Measurements from ENCODE around the gene TRAF3IP1.

TRAF3IP1 gene

GRCh38 chr2:238434846-238435751 lies 114.8 kb downstream of the TRAF3IP1 start:
- no peaks in the 10 kb centered on the region for H3F3A ChIP-seq (ENCODE audit: control insufficient read depth, insufficient read depth)
- no peak overlapping the region for H3K4me3 ChIP-seq (ENCODE audit: low read length)
- H3K9me2 ChIP-seq (replicated peaks; ENCODE audit: control insufficient read depth, low read length) = no peaks in the 10 kb centered on the region
- peaks cover 8% of the 10 kb centered on the region; the same call in 1 of the 2 replicates for H4K20me1 ChIP-seq (ENCODE audit: control insufficient read depth, insufficient read depth, low read depth, low read length)
- H3K36me3 ChIP-seq (ENCODE audit: control insufficient read depth, low read length) = peaks cover 60% of the 10 kb centered on the region
- H3K4me1 ChIP-seq (ENCODE audit: control insufficient read depth, low read length) = no peaks in the 10 kb centered on the region
- H3K9me3 ChIP-seq (ENCODE audit: control insufficient read depth, insufficient read depth, low read length) = no peaks in the 10 kb centered on the region
- H3K4me2 ChIP-seq (ENCODE audit: low read length) = no peak overlapping the region
- TF ChIP-seq EZH2phosphoT487 (IDR thresholded peaks at IDR 0.05; ENCODE audit: borderline replicate concordance, low read length) (no peak), CTCF (IDR thresholded peaks at IDR 0.05; ENCODE audit: low read depth, low read length, poor library complexity, severe bottlenecking) (no peak)
- no peak overlapping the region for H3K27ac ChIP-seq (ENCODE audit: low read depth, low read length)
- no peaks in the 10 kb centered on the region for H3K27me3 ChIP-seq (ENCODE audit: control insufficient read depth, low read length)
- H3K79me2 ChIP-seq (ENCODE audit: control insufficient read depth, low read length) = peaks cover 78% of the 10 kb centered on the region

- Histone ChIP-seq H4K20me1 (ENCODE audit: control insufficient read depth, insufficient read depth, low read depth, low read length) (peaks cover 4% of the 10 kb centered on the region; the same call in 1 of the 2 replicates), H3K4me1 (ENCODE audit: control insufficient read depth, low read length) (no peaks in the 10 kb centered on the region), H3K9me3 (ENCODE audit: control insufficient read depth, insufficient read depth, low read length) (no peaks in the 10 kb centered on the region), H3K4me2 (ENCODE audit: low read length) (no peak overlapping the region), H3F3A (ENCODE audit: control insufficient read depth, insufficient read depth) (no peaks in the 10 kb centered on the region), H3K36me3 (ENCODE audit: control insufficient read depth, low read length) (peaks cover 59% of the 10 kb centered on the region), H3K79me2 (ENCODE audit: control insufficient read depth, low read length) (peaks cover 78% of the 10 kb centered on the region), H3K27me3 (ENCODE audit: control insufficient read depth, low read length) (no peaks in the 10 kb centered on the region), H3K27ac (ENCODE audit: low read depth, low read length) (no peak overlapping the region), H3K9me2 (replicated peaks; ENCODE audit: control insufficient read depth, low read length) (no peaks in the 10 kb centered on the region), H3K4me3 (ENCODE audit: low read length) (no peak overlapping the region)
- TF ChIP-seq EZH2phosphoT487 (IDR thresholded peaks at IDR 0.05; ENCODE audit: borderline replicate concordance, low read length) = no peak
- no peak for TF ChIP-seq CTCF (IDR thresholded peaks at IDR 0.05; ENCODE audit: low read depth, low read length, poor library complexity, severe bottlenecking)
Observed at GRCh38 chr2:238435752-238436096, 115.4 kb downstream of the TRAF3IP1 start.

GRCh38 chr2:238438856-238439849 lies 118.8 kb downstream of the TRAF3IP1 start:
- H3K9me2 ChIP-seq (replicated peaks; ENCODE audit: control insufficient read depth, low read length) = no peaks in the 10 kb centered on the region

More at GRCh38 chr2:238438856-238439849, 118.8 kb downstream of the TRAF3IP1 start:
- no peak overlapping the region for H3K4me3 ChIP-seq (ENCODE audit: low read length)
- no peaks in the 10 kb centered on the region for H3K27me3 ChIP-seq (ENCODE audit: control insufficient read depth, low read length)
- H4K20me1 ChIP-seq (ENCODE audit: control insufficient read depth, insufficient read depth, low read depth, low read length) = no peaks in the 10 kb centered on the region
- H3K4me1 ChIP-seq (ENCODE audit: control insufficient read depth, low read length) = no peaks in the 10 kb centered on the region
- TF ChIP-seq EZH2phosphoT487 (IDR thresholded peaks at IDR 0.05; ENCODE audit: borderline replicate concordance, low read length) (no peak), CTCF (IDR thresholded peaks at IDR 0.05; ENCODE audit: low read depth, low read length, poor library complexity, severe bottlenecking) (no peak)
- H3K27ac ChIP-seq (ENCODE audit: low read depth, low read length) = no peak overlapping the region
- no peaks in the 10 kb centered on the region for H3K9me3 ChIP-seq (ENCODE audit: control insufficient read depth, insufficient read depth, low read length)
- no peaks in the 10 kb centered on the region for H3F3A ChIP-seq (ENCODE audit: control insufficient read depth, insufficient read depth)
- H3K79me2 ChIP-seq (ENCODE audit: control insufficient read depth, low read length) = peaks cover 80% of the 10 kb centered on the region
- peaks cover 70% of the 10 kb centered on the region for H3K36me3 ChIP-seq (ENCODE audit: control insufficient read depth, low read length)
- no peak overlapping the region for H3K4me2 ChIP-seq (ENCODE audit: low read length)
